Activated CD4-positive, alpha-beta memory T cell treated with anti-CD3 and anti-CD28 coated beads, Interleukin-2, amount 10 ng/mL, durations not matched to agents 7 days and 5 days (primary cell): Measurements from ENCODE around the gene PDCD6IP. TPM values are rescaled to one million over a fixed set of nuclear protein-coding genes. Genes with fewer than 3 reads are reported as not detected.

ENCODE experiments used
- CTCF ChIA-PET: fragments of 350-600 bp; sonication (Branson Sonifier 250); formaldehyde crosslinking; loops from one replicate; lab custom pipeline; 2021; ENCODE audit warnings: antibody characterized with exemption, inconsistent platforms; lab: Charles Lee
- POLR2A ChIA-PET: fragments of 350-600 bp; sonication (Branson Sonifier 250); formaldehyde crosslinking; loops from one replicate; lab custom pipeline; 2021; ENCODE audit warnings: antibody characterized with exemption; lab: Charles Lee
- DNase-seq: peaks from one replicate; pipeline ENCODE4 v3.0.0-alpha.2; 2020
- H3K27ac Mint-ChIP-seq: one replicate; pipeline ENCODE4 v1.8.0; 2021; ENCODE audit warnings: mild to moderate bottlenecking, mixed read lengths
- H3K27me3 Mint-ChIP-seq: one replicate; pipeline ENCODE4 v1.8.0; 2021; ENCODE audit warnings: mixed read lengths
- H3K36me3 Mint-ChIP-seq: one replicate; pipeline ENCODE4 v1.8.0; 2021; ENCODE audit warnings: low read depth, mixed read lengths
- H3K4me1 Mint-ChIP-seq: one replicate; pipeline ENCODE4 v1.8.0; 2021; ENCODE audit warnings: mixed read lengths
- H3K4me3 Mint-ChIP-seq: one replicate; pipeline ENCODE4 v1.8.0; 2021; ENCODE audit warnings: mild to moderate bottlenecking, mixed read lengths
- H3K9me3 Mint-ChIP-seq: one replicate; pipeline ENCODE4 v1.8.0; 2021; ENCODE audit warnings: mixed read lengths
- total RNA-seq, 2 experiments: library from RNA; stranded (reverse); gene quantifications; one replicate each; pipeline ENCODE4 v1.2.3, GENCODE V29; 2021

PDCD6IP gene
- total RNA-seq, 2 experiments from 2014 or later = 211 TPM

GRCh38 chr3:33911525-33912322 is 113.3 kb downstream of the PDCD6IP start:
- Mint-ChIP-seq H3K9me3 (no peaks in the 10 kb centered on the region), H3K4me1 (no peaks in the 10 kb centered on the region), H3K27ac (no peak overlapping the region), H3K4me3 (no peak overlapping the region), H3K27me3 (peaks cover 9% of the 10 kb centered on the region), H3K36me3 (no peaks in the 10 kb centered on the region)
- no peak for DNase-seq
- POLR2A ChIA-PET = no interaction called here
- CTCF ChIA-PET = no interaction called here

GRCh38 chr3:33914212-33914611 is 115.8 kb downstream of the PDCD6IP start:
- DNase-seq = no peak
- Mint-ChIP-seq H3K36me3 (no peaks in the 10 kb centered on the region), H3K4me3 (no peak overlapping the region), H3K27ac (no peak overlapping the region), H3K4me1 (no peaks in the 10 kb centered on the region), H3K9me3 (no peaks in the 10 kb centered on the region), H3K27me3 (peaks cover 9% of the 10 kb centered on the region)
- ChIA-PET CTCF (no interaction called here), POLR2A (no interaction called here)

- Mint-ChIP-seq H3K27ac (no peak overlapping the region), H3K9me3 (no peaks in the 10 kb centered on the region), H3K36me3 (no peaks in the 10 kb centered on the region), H3K4me1 (no peaks in the 10 kb centered on the region), H3K27me3 (peaks cover 6% of the 10 kb centered on the region), H3K4me3 (no peak overlapping the region)
- CTCF ChIA-PET = interaction anchor here (1.6 kb wide), 1 partner anchor 101 kb away, joined by 8 read pairs; no protein-coding TSS in a partner anchor
- POLR2A ChIA-PET = no interaction called here
- no peak for DNase-seq
These were observed 116.4 kb downstream of the PDCD6IP start for GRCh38 chr3:33914731-33915379.

GRCh38 chr3:33915796-33916546 is 117.5 kb downstream of the PDCD6IP start:
- H3K27me3 Mint-ChIP-seq = peaks cover 2% of the 10 kb centered on the region
- no peaks in the 10 kb centered on the region for H3K36me3 Mint-ChIP-seq
- H3K27ac Mint-ChIP-seq = no peak overlapping the region
- DNase-seq = no peak
- ChIA-PET POLR2A (no interaction called here), CTCF (interaction anchor here (0.8 to 1.6 kb wide), 3 partner anchors 33 to 1993 kb away, joined by 3 to 8 read pairs (median 3); no protein-coding TSS in a partner anchor)
- no peak overlapping the region for H3K4me3 Mint-ChIP-seq
- H3K4me1 Mint-ChIP-seq = no peaks in the 10 kb centered on the region
- no peaks in the 10 kb centered on the region for H3K9me3 Mint-ChIP-seq

GRCh38 chr3:33918126-33918756 is 119.8 kb downstream of the PDCD6IP start:
- H3K36me3 Mint-ChIP-seq = no peaks in the 10 kb centered on the region
- POLR2A ChIA-PET = no interaction called here
- no peak overlapping the region for H3K27ac Mint-ChIP-seq
- CTCF ChIA-PET = no interaction called here
- H3K4me3 Mint-ChIP-seq = no peak overlapping the region
- no peak for DNase-seq
- H3K9me3 Mint-ChIP-seq = no peaks in the 10 kb centered on the region
- peaks cover 2% of the 10 kb centered on the region for H3K27me3 Mint-ChIP-seq
- H3K4me1 Mint-ChIP-seq = no peaks in the 10 kb centered on the region

Other genes starting within 250 kb of the PDCD6IP start
- 10 to 100 TPM; 40.6 to 43.0 TPM for gene CLASP2, start 80.4 kb upstream of the PDCD6IP start, total RNA-seq